ENCODE data around the gene MAPKAPK5. TPM values are rescaled to one million over a fixed set of nuclear protein-coding genes. Genes with fewer than 3 reads are reported as not detected.

The MAPKAPK5 gene
- total and polyA plus RNA-seq, 9 of the 15 experiments (the other 6 are each of a cell fraction or from before 2014, with no cell fraction given): 11.6 to 72.1 (median 60.4) TPM

GRCh38 chr12:111818340-111818739, 23.7 kb upstream of the MAPKAPK5 start (continued):
- TF ChIP-seq ZNF518B (CRISPR knock-in tag; IDR thresholded peaks at IDR 0.05) (no peak), ZNF12 (CRISPR knock-in tag; IDR thresholded peaks at IDR 0.05) (no peak), EZH2 (IDR thresholded peaks at IDR 0.05; ENCODE audit: borderline replicate concordance, low read depth, low read length) (no peak), NR2C1 (IDR thresholded peaks at IDR 0.05) (no peak), NR2C1 (tag; IDR thresholded peaks at IDR 0.05) (no peak), NBN (IDR thresholded peaks at IDR 0.05; ENCODE audit: low read depth) (no peak), ZFX (CRISPR knock-in tag; IDR thresholded peaks at IDR 0.05) (no peak), ZFP36 (IDR thresholded peaks at IDR 0.05; ENCODE audit: low read depth, low read length, partially characterized antibody) (no peak), ZNF589 (CRISPR knock-in tag; IDR thresholded peaks at IDR 0.05; ENCODE audit: low read depth) (no peak), ZBTB40 (IDR thresholded peaks at IDR 0.05) (no peak), ZBTB40 (CRISPR knock-in tag; IDR thresholded peaks at IDR 0.05) (no peak)
